KMS-11 (cell line): ENCODE data around the gene RILP.

Experiments used
- H2AFZ ChIP-seq: fragments of 200-600 bp; sonication (generic); 2 replicates; pipeline ENCODE4 v1.6.1; 2016; ENCODE audit warnings: antibody characterized with exemption, mixed run types, low read depth
- H3K27ac ChIP-seq: fragments of 200-600 bp; sonication (generic); 2 replicates; pipeline ENCODE4 v1.6.1; 2016; ENCODE audit warnings: mild to moderate bottlenecking, mixed run types
- H3K27me3 ChIP-seq: fragments of 200-600 bp; sonication (generic); 2 replicates; pipeline ENCODE4 v1.6.1; 2017; ENCODE audit warnings: mild to moderate bottlenecking, low read depth, mixed run types, moderate library complexity; ENCODE audit not compliant: insufficient read depth
- H3K36me3 ChIP-seq: fragments of 200-600 bp; sonication (generic); 2 replicates; pipeline ENCODE4 v1.6.1; 2017; ENCODE audit warnings: mild to moderate bottlenecking, mixed run types; ENCODE audit not compliant: insufficient read depth
- H3K4me1 ChIP-seq: fragments of 200-600 bp; sonication (generic); 2 replicates; pipeline ENCODE4 v1.6.1; 2016; ENCODE audit warnings: mild to moderate bottlenecking, low read depth, mixed run types; ENCODE audit not compliant: poor library complexity, severe bottlenecking
- H3K4me2 ChIP-seq: fragments of 200-600 bp; sonication (generic); 2 replicates; pipeline ENCODE4 v1.7.0; 2016; ENCODE audit warnings: mild to moderate bottlenecking, mixed run types
- H3K4me3 ChIP-seq: fragments of 200-600 bp; sonication (generic); IDR thresholded peaks from 2 replicates; pipeline ENCODE4 v1.6.1; 2017; ENCODE audit warnings: low read depth, low read length, mixed read lengths; ENCODE audit not compliant: insufficient read depth
- H3K79me2 ChIP-seq: fragments of 200-600 bp; sonication (generic); 2 replicates; pipeline ENCODE4 v1.6.1; 2016; ENCODE audit warnings: low read depth, mixed run types; ENCODE audit not compliant: insufficient read depth
- H3K9ac ChIP-seq: fragments of 200-600 bp; sonication (generic); 2 replicates; pipeline ENCODE4 v1.6.1; 2016; ENCODE audit warnings: mild to moderate bottlenecking, mixed run types
- H4K20me1 ChIP-seq: fragments of 200-600 bp; sonication (generic); 2 replicates; pipeline ENCODE4 v1.6.1; 2016; ENCODE audit warnings: mild to moderate bottlenecking, mixed run types; ENCODE audit not compliant: insufficient read depth
- CTCF ChIP-seq: fragments of 200-600 bp; sonication (generic); conservative IDR thresholded peaks from 2 replicates; pipeline ENCODE4 v1.6.1; 2017; ENCODE audit warnings: low read depth, mild to moderate bottlenecking, antibody characterized with exemption, low read length, moderate library complexity, mixed read lengths

RILP gene

DNA sequence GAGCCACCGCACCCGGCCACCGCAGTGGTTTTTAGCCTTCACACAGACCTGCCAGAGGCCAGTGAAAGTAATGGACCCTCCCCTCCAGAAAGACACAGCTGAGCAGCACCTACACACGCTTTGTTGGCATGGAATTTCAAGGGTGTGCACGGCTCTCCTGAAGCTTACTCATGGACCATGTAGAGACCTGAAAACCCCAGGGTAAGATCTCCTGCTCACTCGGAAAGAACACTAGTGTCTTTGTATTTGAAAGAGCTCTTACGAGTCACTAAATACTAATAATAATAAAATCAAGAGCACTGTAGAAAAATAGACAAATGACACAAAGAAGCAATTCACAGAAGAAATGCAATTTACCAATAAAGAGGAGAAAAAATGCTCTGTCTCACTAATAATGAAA, 41.0 kb downstream of the RILP start:
- Histone ChIP-seq H4K20me1 (no peaks in the 10 kb centered on the region), H3K27ac (no peak overlapping the region), H3K4me2 (no peak overlapping the region), H2AFZ (no peak overlapping the region), H3K4me3 (no peak overlapping the region), H3K4me1 (peaks cover 5% of the 10 kb centered on the region), H3K9ac (no peak overlapping the region), H3K79me2 (no peaks in the 10 kb centered on the region), H3K27me3 (no peaks in the 10 kb centered on the region), H3K36me3 (no peaks in the 10 kb centered on the region)
- no peak for TF ChIP-seq CTCF

DNA sequence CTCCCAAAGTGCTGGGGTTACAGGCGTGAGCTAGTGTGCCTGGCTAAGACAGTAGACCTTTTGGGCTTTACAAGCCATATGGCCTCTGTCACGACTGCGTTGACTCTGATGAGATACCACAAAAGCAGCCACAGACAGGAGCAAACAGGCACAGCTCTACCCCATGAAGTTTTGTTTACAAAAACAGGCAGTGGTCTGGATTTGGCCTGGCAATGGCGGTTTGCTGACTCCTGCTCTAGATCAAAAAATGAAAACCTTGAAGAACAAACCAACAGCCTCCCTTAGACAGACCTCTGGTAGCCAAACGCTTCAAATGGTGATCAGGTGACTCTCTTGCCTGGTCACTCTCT, 41.7 kb downstream of the RILP start:
- Histone ChIP-seq H3K36me3 (no peaks in the 10 kb centered on the region), H3K27ac (no peak overlapping the region), H3K27me3 (no peaks in the 10 kb centered on the region), H3K79me2 (no peaks in the 10 kb centered on the region), H3K9ac (no peak overlapping the region), H3K4me2 (no peak overlapping the region), H2AFZ (no peak overlapping the region), H3K4me1 (peaks cover 5% of the 10 kb centered on the region), H3K4me3 (no peak overlapping the region), H4K20me1 (no peaks in the 10 kb centered on the region)
- TF ChIP-seq CTCF, result no peak

DNA sequence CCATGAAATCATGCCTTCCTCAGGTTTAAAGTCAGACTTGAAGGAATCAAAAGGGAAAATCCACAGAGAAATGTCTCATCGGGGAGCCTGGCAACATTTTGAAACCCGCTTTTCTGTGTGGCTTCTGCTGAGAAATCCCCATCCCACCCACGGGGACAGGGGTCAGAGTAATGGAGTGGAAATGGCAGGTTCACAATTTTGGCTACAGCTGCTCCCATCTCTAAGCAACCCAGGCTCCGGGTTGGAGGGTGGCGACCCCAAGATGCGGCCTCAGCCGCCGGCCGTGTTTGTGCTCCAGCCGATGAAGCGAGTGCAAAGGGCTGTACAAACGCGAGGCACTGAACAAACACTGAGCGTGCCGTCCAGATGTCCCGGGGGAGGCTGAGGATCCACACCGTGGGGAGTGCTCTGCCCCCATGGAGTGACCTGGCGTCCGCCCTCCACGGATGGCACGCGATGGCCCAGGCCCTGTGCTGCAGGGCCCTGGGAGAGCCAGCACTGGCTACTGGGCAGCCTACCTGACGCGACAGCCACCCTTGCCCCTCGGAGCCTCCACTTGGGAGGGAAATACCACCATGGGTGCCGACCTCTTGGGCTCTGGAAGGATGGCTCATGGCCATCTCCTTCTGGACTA, 43.2 kb downstream of the RILP start:
- H4K20me1 ChIP-seq, result no peaks in the 10 kb centered on the region
- H3K9ac ChIP-seq, result no peak overlapping the region
- H3K79me2 ChIP-seq, result no peaks in the 10 kb centered on the region
- no peak overlapping the region for H3K4me3 ChIP-seq
- TF ChIP-seq CTCF, result no peak
- H3K36me3 ChIP-seq, result no peaks in the 10 kb centered on the region
- no peaks in the 10 kb centered on the region for H3K27me3 ChIP-seq
- no peak overlapping the region for H2AFZ ChIP-seq
- H3K4me2 ChIP-seq, result no peak overlapping the region
- H3K4me1 ChIP-seq, result peaks cover 5% of the 10 kb centered on the region
- H3K27ac ChIP-seq, result no peak overlapping the region

GRCh38 chr17:1605681-1606351, 43.9 kb downstream of the RILP start:
- TF ChIP-seq CTCF, result no peak
- H3K27ac ChIP-seq, result no peak overlapping the region
- H3K27me3 ChIP-seq, result no peaks in the 10 kb centered on the region
- H2AFZ ChIP-seq, result no peak overlapping the region
- no peak overlapping the region for H3K4me3 ChIP-seq
- no peaks in the 10 kb centered on the region for H3K36me3 ChIP-seq
- no peaks in the 10 kb centered on the region for H4K20me1 ChIP-seq
- H3K9ac ChIP-seq, result no peak overlapping the region
- H3K4me2 ChIP-seq, result no peak overlapping the region
- H3K79me2 ChIP-seq, result no peaks in the 10 kb centered on the region
- peaks cover 5% of the 10 kb centered on the region for H3K4me1 ChIP-seq
